ENCODE data around the gene KLHL26. TPM values are rescaled to one million over a fixed set of nuclear protein-coding genes. Genes with fewer than 3 reads are reported as not detected.

The KLHL26 gene
- total and polyA plus RNA-seq, 2 of the 4 experiments (the other 2 are of a cell fraction) = 2.2 to 4.7 TPM

- Histone ChIP-seq H3K9me3 (ENCODE audit: control insufficient read depth, insufficient read depth, low read length) (no peaks in the 10 kb centered on the region), H3K9ac (ENCODE audit: low read depth, low read length) (no peak overlapping the region), H3K4ac (ENCODE audit: low read depth, low read length) (no peak overlapping the region), H3K4me2 (ENCODE audit: low read depth, low read length) (no peak overlapping the region), H3K79me1 (ENCODE audit: low read depth in 1 of 2, low read length in 2 of 2) (peaks cover 40 to 54% of the 10 kb centered on the region in 2 experiments), H3K14ac (replicated peaks; ENCODE audit: low read depth, low read length) (no peak overlapping the region), H3K36me3 (ENCODE audit: control insufficient read depth, insufficient read depth, low read length) (no peaks in the 10 kb centered on the region), H4K5ac (ENCODE audit: low read depth, low read length) (no peak overlapping the region), H2BK120ac (ENCODE audit: low read depth, low read length) (no peak overlapping the region), H2BK5ac (ENCODE audit: low read depth, low read length, poor library complexity, severe bottlenecking) (no peak overlapping the region), H4K20me1 (ENCODE audit: insufficient read depth, low read length) (peaks cover 53% of the 10 kb centered on the region), H3K27me3 (ENCODE audit: control insufficient read depth, insufficient read depth, low read length) (no peaks in the 10 kb centered on the region), H3K27ac (ENCODE audit: insufficient read depth, low read length) (no peak overlapping the region), H3K4me1 (ENCODE audit: control insufficient read depth, insufficient read depth, low read length) (peaks cover 18% of the 10 kb centered on the region), H3K9me1 (ENCODE audit: insufficient read depth, low read length) (peaks cover 12% of the 10 kb centered on the region), H2AK9ac (replicated peaks; ENCODE audit: low read depth, low read length, poor library complexity) (no peak overlapping the region), H3K56ac (ENCODE audit: extremely low read depth, insufficient read depth, low read length) (no peak overlapping the region), H4K8ac (ENCODE audit: low read depth in 2 of 2, low read length in 2 of 2) (no peak overlapping the region), H4K91ac (ENCODE audit: insufficient read depth, low read depth, low read length) (no peak overlapping the region), H3K4me3 (ENCODE audit: insufficient read depth, low read depth, low read length) (no peak overlapping the region), H2AFZ (replicated peaks; ENCODE audit: low read length, poor library complexity) (no peak overlapping the region), H2BK20ac (ENCODE audit: low read depth, low read length) (no peak overlapping the region), H2AK5ac (ENCODE audit: low read depth, low read length) (no peak overlapping the region), H2BK15ac (ENCODE audit: low read depth, low read length) (no peak overlapping the region), H3K23ac (ENCODE audit: low read depth, low read length) (no peak overlapping the region), H3K18ac (ENCODE audit: low read depth, low read length) (no peak overlapping the region)
- in situ Hi-C loops (cut with MboI; ENCODE audit: low sequenced_read_pairs) = no loop called here
- 93% methylated on average over 4 of the region's 16 CpGs; no CpG with 5 or more reads in 1 of the 2 experiments for WGBS, 2 experiments (ENCODE audit: extremely low coverage in 2 of 2, insufficient read length in 1 of 2)
- intact Hi-C loops (cut with micrococcal nuclease) = no loop called here
- BruUV-seq (replicated peaks) = no TSS peak
- DNase-seq = no peak
- ChIA-PET POLR2A (ENCODE audit: unreplicated experiment) (no interaction called here), CTCF (no interaction called here)
- ATAC-seq (ENCODE audit: low read depth) = no peak
- TF ChIP-seq FOS (IDR thresholded peaks at IDR 0.05; ENCODE audit: low read depth, low read length) = no peak
- TF ChIP-seq POLR2A (IDR thresholded peaks at IDR 0.05; ENCODE audit: low read depth, low read length) = no peak
- TF ChIP-seq MAZ (IDR thresholded peaks at IDR 0.05; ENCODE audit: borderline replicate concordance, low read depth, low read length) = no peak
- no peak for TF ChIP-seq MAFK (IDR thresholded peaks at IDR 0.05; ENCODE audit: low read depth, low read length)
- TF ChIP-seq CEBPB (IDR thresholded peaks at IDR 0.05; ENCODE audit: low read depth, low read length) = no peak
- no peak for TF ChIP-seq SMC3 (IDR thresholded peaks at IDR 0.05; ENCODE audit: low read depth, low read length)
- dilution Hi-C loops (cut with HindIII; ENCODE audit: low sequenced_read_pairs, unreplicated experiment) = no loop called here
Measured at GRCh38 chr19:18687740-18688465, 51.1 kb downstream of the KLHL26 start.

All from IMR-90 (cell line).